Aorta (tissue), 5 donors: Measurements from ENCODE around the gene NDUFS5. TPM values are rescaled to one million over a fixed set of nuclear protein-coding genes. Genes with fewer than 3 reads are reported as not detected.
"Not testable (repeated sequence)": the region's sequence is repeated elsewhere in the genome, so short reads cannot be mapped to it uniquely, and the experiment has no call there.

Experiments
- ATAC-seq: fragments of 200-7000 bp; cut with Tn5 transposase; one replicate; pipeline ENCODE4 v1.9.1; 2022; ENCODE audit warnings: moderate library complexity; ENCODE audit not compliant: low FRiP score
- DNase-seq, 2 donors: peaks; one replicate each; pipeline ENCODE4 v3.0.0-alpha.2; 2020
- H3K27ac ChIP-seq, 2 donors: one replicate each; pipeline ENCODE4 v1.5.1; 2013; ENCODE audit warnings: low read length in 2 of 2, mild to moderate bottlenecking in 2 of 2, moderate library complexity in 2 of 2, control low read depth in 1 of 2, inconsistent platforms in 1 of 2, low read depth in 1 of 2
- H3K27me3 ChIP-seq, 2 donors: one replicate each; pipeline ENCODE4 v1.6.1; 2013; ENCODE audit warnings: control low read depth in 1 of 2, low read length in 1 of 2, mild to moderate bottlenecking in 1 of 2, moderate library complexity in 1 of 2; ENCODE audit not compliant: insufficient read depth in 2 of 2, control insufficient read depth in 1 of 2
- H3K36me3 ChIP-seq, 2 donors: one replicate each; pipeline ENCODE4 v1.6.1; 2013; ENCODE audit warnings: control low read depth in 1 of 2, low read length in 1 of 2, mild to moderate bottlenecking in 1 of 2; ENCODE audit not compliant: insufficient read depth in 2 of 2, control insufficient read depth in 1 of 2
- H3K4me1 ChIP-seq, 2 donors: one replicate each; pipeline ENCODE4 v1.6.1; 2013; ENCODE audit warnings: low read length in 2 of 2, control low read depth in 1 of 2, mild to moderate bottlenecking in 1 of 2, moderate library complexity in 1 of 2; ENCODE audit not compliant: insufficient read depth in 2 of 2, control insufficient read depth in 1 of 2
- H3K4me3 ChIP-seq, 2 donors: one replicate each; pipeline ENCODE4 v1.5.1; 2013; ENCODE audit warnings: low read length in 2 of 2, control low read depth in 1 of 2, mild to moderate bottlenecking in 1 of 2
- H3K9me3 ChIP-seq: one replicate; pipeline ENCODE4 v1.6.1; 2013; ENCODE audit warnings: mild to moderate bottlenecking, low read length; ENCODE audit not compliant: control insufficient read depth
- WGBS, 2 donors: extraction: QIAGEN DNeasy Blood & Tissue Kit; methylation state at CpG; one replicate each; pipeline ENCODE4 v1.1.7; 2013; 5-methylcytosine and 5-hydroxymethylcytosine counted together
- intact Hi-C, 2 donors: fragments of 100-400 bp; cut with DNase I; formaldehyde crosslinking; loops; one replicate each; pipeline versions ENCODE4 v1.14.2 to v1.15.0; 2022
- polyA plus RNA-seq, 2 donors: library from polyadenylated mRNA; stranded (reverse); fragments of 200-250 nt; gene quantifications; one replicate each; pipeline ENCODE4 v1.2.3, GENCODE V29; 2013
- total RNA-seq, 2 donors: library from RNA; stranded (reverse); fragmentation: NEBNext Ultra II Directional; extraction: Animal tissue kit (Norgen Biotek cat#: 25700); gene quantifications; one replicate each; pipeline ENCODE4 v1.2.1, GENCODE V29; 2021
- donor health status: healthy with polysubstance abuse.
- donor health status: Bipolar disorder and iron deficiency.
- donor health status: DM: no; HTN: no; CAD: no.
- donor health status: DM: no; HTN: no; CAD: no.
- donor health status: DM: yes; HTN: yes; CAD: no.

Gene NDUFS5
- total and polyA plus RNA-seq, 4 donors = 114 to 574 (median 323) TPM

DNA sequence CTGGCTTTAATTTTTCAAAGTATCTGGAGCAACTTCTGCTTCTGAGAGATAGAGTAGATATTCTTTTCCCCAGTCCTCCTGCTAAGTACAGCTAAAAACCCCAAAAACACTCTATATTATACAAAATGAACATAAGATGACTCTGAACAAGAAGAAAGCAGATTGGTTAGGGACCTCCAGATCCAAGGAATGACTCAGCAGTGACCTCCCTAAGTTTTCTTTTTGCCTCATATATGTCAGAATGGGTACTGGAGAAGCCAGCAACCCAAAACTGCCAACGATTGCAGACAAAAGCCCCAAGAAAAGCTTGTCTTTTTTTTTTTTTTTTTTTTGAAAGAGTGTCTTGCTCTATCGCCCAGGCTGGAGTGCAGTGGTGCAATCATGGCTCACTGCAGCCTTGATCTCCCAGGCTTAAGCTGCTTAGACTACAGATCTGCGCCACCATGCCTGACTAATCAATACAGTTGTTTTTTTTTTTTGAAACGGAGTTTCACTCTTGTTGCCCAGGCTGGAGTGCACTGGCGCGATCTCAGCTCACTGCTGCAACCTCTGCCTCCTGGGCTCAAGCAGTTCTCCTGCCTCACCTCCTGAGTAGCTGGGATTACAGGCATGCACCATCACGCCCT, 22.7 kb downstream of the NDUFS5 start:
- peaks cover 0 to 3% of the 10 kb centered on the region in 2 donors for H3K36me3 ChIP-seq
- intact Hi-C loops = no loop called here
- no peak for DNase-seq

DNA sequence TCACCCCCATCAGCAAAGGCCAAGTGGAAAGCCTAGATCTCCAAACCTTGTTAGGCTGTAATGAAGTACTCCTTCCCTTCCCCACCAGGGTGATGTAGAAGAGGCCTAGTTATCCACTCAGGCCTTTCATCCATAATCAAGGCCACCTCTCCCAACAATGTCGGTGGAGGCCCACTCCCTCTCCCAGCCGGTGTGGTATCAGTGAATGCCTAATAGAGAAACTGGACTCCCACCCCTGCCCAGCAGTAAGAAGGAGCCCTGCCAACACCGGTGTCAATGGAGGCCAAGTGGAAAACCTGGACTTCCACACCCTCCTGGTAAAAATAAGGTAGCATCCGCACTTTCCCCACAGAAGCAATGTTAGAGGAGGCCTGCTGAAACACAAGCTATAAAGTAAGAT, 23.9 kb downstream of the NDUFS5 start:
- peak in 1 of 2 donors; percentile 25 for DNase-seq
- H3K9me3 ChIP-seq = no peaks in the 10 kb centered on the region
- no peaks in the 10 kb centered on the region for H3K27me3 ChIP-seq
- intact Hi-C loops = no loop called here
- 92% methylated on average over 4 of the region's 4 CpGs for WGBS, 2 donors
- no peaks in the 10 kb centered on the region for H3K4me1 ChIP-seq
- H3K27ac ChIP-seq = no peak overlapping the region
- ATAC-seq = no peak
- no peaks in the 10 kb centered on the region for H3K36me3 ChIP-seq
- H3K4me3 ChIP-seq = no peak overlapping the region

More for the DNA sequence above, 22.7 kb downstream of the NDUFS5 start:
- Histone ChIP-seq H3K4me1 (no peaks in the 10 kb centered on the region), H3K27ac (no peak overlapping the region), H3K4me3 (no peak overlapping the region), H3K9me3 (no peaks in the 10 kb centered on the region), H3K27me3 (no peaks in the 10 kb centered on the region)
- WGBS, 2 donors = 86 to 88% methylated on average over 7 of the region's 7 CpGs
- no peak for ATAC-seq

- H3K27me3 ChIP-seq, ATAC-seq, H3K36me3 ChIP-seq, intact Hi-C loops, H3K4me1 ChIP-seq, H3K4me3 ChIP-seq, DNase-seq, H3K27ac ChIP-seq, H3K9me3 ChIP-seq: not testable (repeated sequence)
- 85 to 89% methylated on average over 11 of the region's 11 CpGs for WGBS, 2 donors
Measured at GRCh38 chr1:39051193-39051850, 25.2 kb downstream of the NDUFS5 start.

DNA sequence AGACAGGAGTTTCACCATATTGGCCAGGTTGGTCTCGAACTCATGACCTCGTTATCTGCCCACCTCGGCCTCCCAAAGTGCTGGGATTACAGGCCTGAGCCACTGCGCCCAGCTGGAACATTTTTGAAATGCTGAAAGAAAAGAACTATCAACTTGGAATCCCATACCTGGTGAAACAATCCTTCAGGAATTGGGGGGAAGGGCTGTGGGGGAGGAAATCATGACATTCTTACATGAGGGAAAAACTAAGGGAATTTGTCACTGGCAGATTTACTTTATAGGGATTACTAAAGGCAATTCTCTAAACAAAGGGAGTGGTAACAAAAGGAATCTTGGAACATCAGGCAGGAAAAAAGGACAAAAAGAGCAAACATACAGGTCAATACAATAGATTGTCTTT, 25.8 kb downstream of the NDUFS5 start:
- Histone ChIP-seq H3K4me1 (no peaks in the 10 kb centered on the region), H3K9me3 (no peaks in the 10 kb centered on the region), H3K27ac (no peak overlapping the region), H3K27me3 (no peaks in the 10 kb centered on the region), H3K36me3 (no peaks in the 10 kb centered on the region), H3K4me3 (no peak overlapping the region)
- no peak for DNase-seq
- 95 to 96% methylated on average over 4 of the region's 4 CpGs for WGBS, 2 donors
- ATAC-seq = no peak
- intact Hi-C loops = no loop called here

- H3K27me3 ChIP-seq, H3K27ac ChIP-seq, H3K36me3 ChIP-seq, intact Hi-C loops, H3K9me3 ChIP-seq, H3K4me3 ChIP-seq, ATAC-seq, H3K4me1 ChIP-seq: not testable (repeated sequence)
- 86 to 89% methylated on average over 8 of the region's 8 CpGs for WGBS, 2 donors
- DNase-seq = peak in 1 of 2 donors; percentile 57
Measured at GRCh38 chr1:39055213-39055710, 29.1 kb downstream of the NDUFS5 start.

DNA sequence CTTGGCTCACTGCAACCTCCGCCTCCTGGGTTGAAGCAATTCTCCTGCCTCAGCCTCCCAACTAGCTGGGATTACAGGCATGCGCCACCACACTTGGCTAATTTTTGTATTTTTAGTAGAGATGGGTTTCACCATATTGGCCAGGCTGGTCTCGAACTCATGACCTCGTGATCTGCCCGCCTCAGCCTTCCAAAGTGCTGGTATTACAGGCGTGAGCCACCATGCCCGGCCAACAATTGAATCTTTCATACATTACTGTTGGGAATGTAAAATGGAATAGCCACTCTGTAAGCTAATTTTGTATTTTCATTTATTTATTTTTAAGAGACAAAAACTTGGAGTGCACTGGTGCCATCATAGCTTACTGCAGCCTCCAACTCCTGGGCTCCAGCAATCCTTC, 35.4 kb downstream of the NDUFS5 start:
- intact Hi-C loops, H3K4me1 ChIP-seq, H3K27ac ChIP-seq, H3K36me3 ChIP-seq, ATAC-seq, H3K4me3 ChIP-seq, H3K9me3 ChIP-seq, H3K27me3 ChIP-seq: not testable (repeated sequence)
- peak in 1 of 2 donors; percentile 61 for DNase-seq
- whole genome bisulfite sequencing, 2 donors = 98% methylated on average over 7 of the region's 7 CpGs

DNA sequence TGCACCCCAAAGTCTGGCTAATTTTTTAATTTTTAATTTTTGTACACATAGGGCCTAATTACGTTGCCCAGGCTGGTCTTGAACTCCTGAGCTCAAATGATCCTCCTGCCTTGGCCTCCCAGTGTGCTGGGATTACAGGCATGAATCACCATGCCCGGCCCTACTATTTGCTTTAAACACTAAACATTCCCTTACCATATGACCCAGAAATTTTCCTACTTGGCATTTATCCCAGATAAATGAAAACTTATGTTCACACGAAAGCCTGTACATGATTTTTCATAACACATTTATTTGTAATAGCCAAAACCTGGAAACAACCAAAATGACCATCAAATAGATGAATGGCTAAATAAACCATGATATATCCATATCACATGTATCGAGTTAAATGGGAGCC, 35.8 kb downstream of the NDUFS5 start:
- no peaks in the 10 kb centered on the region for H3K4me1 ChIP-seq
- no peak overlapping the region for H3K4me3 ChIP-seq
- ATAC-seq (no peak), DNase-seq (no peak)
- WGBS, 2 donors = 70 to 79% methylated on average over 4 of the region's 4 CpGs
- H3K36me3 ChIP-seq = no peaks in the 10 kb centered on the region
- H3K27ac ChIP-seq = no peak overlapping the region
- no peaks in the 10 kb centered on the region for H3K27me3 ChIP-seq
- intact Hi-C loops = no loop called here
- no peaks in the 10 kb centered on the region for H3K9me3 ChIP-seq

DNA sequence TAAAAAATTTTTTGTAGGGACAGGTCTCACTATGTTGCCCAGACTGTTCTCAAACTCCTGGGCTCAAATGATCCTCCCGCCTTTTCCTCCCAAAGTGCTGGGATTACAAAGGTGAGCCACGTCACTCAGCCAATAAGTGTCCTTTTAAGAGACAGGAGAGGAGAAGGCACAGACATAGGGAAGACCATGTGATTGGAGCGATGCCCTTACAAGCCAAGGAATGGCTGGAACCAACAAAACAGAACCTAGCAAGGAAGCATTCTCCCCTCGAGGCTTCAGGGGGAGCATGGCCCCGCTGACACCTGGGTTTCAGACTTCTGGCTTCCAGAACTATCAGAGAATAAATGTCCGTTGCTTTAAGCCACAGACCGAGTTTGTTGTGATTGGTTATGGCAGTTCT, 37.0 kb downstream of the NDUFS5 start:
- H3K9me3 ChIP-seq = no peaks in the 10 kb centered on the region
- intact Hi-C loops = no loop called here
- DNase-seq (peak in 1 of 2 donors; percentile 40), ATAC-seq (no peak)
- no peak overlapping the region for H3K4me3 ChIP-seq
- H3K36me3 ChIP-seq = no peaks in the 10 kb centered on the region
- no peaks in the 10 kb centered on the region for H3K27me3 ChIP-seq
- H3K4me1 ChIP-seq = no peaks in the 10 kb centered on the region
- 63 to 67% methylated on average over 7 of the region's 7 CpGs for WGBS, 2 donors
- H3K27ac ChIP-seq = no peak overlapping the region

- WGBS, 2 donors = 57 to 59% methylated on average over 6 of the region's 6 CpGs
- intact Hi-C loops = no loop called here
- DNase-seq (no peak), ATAC-seq (no peak)
- Histone ChIP-seq H3K4me1 (no peaks in the 10 kb centered on the region), H3K27ac (no peak overlapping the region), H3K36me3 (no peaks in the 10 kb centered on the region), H3K4me3 (no peak overlapping the region), H3K27me3 (no peaks in the 10 kb centered on the region), H3K9me3 (no peaks in the 10 kb centered on the region)
Measured at GRCh38 chr1:39063775-39064174, 37.6 kb downstream of the NDUFS5 start.
